ENCODE data around the gene HIGD1A.

- TF ChIP-seq CTCF (optimal IDR thresholded peaks at IDR 0.05 in 1 of 3, IDR thresholded peaks at IDR 0.05 in 1 of 3, conservative IDR thresholded peaks at IDR 0.05 in 1 of 3; ENCODE audit: extremely low read depth in 1 of 3, insufficient read depth in 2 of 3, low read length in 3 of 3) (no peak), EZH2 (IDR thresholded peaks at IDR 0.05; ENCODE audit: low read length) (no peak)
Measured at GRCh38 chr3:42799376-42799775, 4.9 kb downstream of the HIGD1A start.
